ENCODE measurements around the gene HES6. TPM values are rescaled to one million over a fixed set of nuclear protein-coding genes. Genes with fewer than 3 reads are reported as not detected.

The HES6 gene
- total and polyA plus RNA-seq, 3 donors from 2014 or later, result 21.3 to 40.3 (median 22.0) TPM

GRCh38 chr2:238259061-238260020, 19.5 kb upstream of the HES6 start:
- no peaks in the 10 kb centered on the region for H3K27me3 ChIP-seq
- no peak overlapping the region for H3K4me3 ChIP-seq
- no peak overlapping the region for H3K27ac ChIP-seq
- H3K4me1 ChIP-seq, result peaks cover 15% of the 10 kb centered on the region
- H3K9me3 ChIP-seq, result no peaks in the 10 kb centered on the region
- TF ChIP-seq CTCF (IDR thresholded peaks at IDR 0.05) (peak in 1 of 3 experiments; percentile 2), POLR2A (IDR thresholded peaks at IDR 0.05) (no peak)
- peaks cover 3% of the 10 kb centered on the region for H3K36me3 ChIP-seq (ENCODE audit: low read depth, missing control alignments)
- 85 to 86% methylated on average over 17 to 21 of the region's 21 CpGs for WGBS, 2 donors
- intact Hi-C loops (cut with DNase I; ENCODE audit: low total_unique reads), result no loop called here
- no peak for DNase-seq

GRCh38 chr2:238257786-238258700, 18.2 kb upstream of the HES6 start:
- no peaks in the 10 kb centered on the region for H3K27me3 ChIP-seq

GRCh38 chr2:238256594-238257104, 16.8 kb upstream of the HES6 start:
- 72 to 83% methylated on average over 17 to 18 of the region's 18 CpGs for WGBS, 2 donors
- peaks cover 3% of the 10 kb centered on the region for H3K36me3 ChIP-seq (ENCODE audit: low read depth, missing control alignments)
- intact Hi-C loops (cut with DNase I; ENCODE audit: low total_unique reads), result no loop called here
- H3K9me3 ChIP-seq, result no peaks in the 10 kb centered on the region
- TF ChIP-seq POLR2A (IDR thresholded peaks at IDR 0.05), result no peak
- peak; percentile 48 to 71 (median 59) for TF ChIP-seq CTCF (IDR thresholded peaks at IDR 0.05)
- no peak overlapping the region for H3K27ac ChIP-seq
- peak; percentile 91 for DNase-seq
- no peaks in the 10 kb centered on the region for H3K27me3 ChIP-seq
- H3K4me1 ChIP-seq, result no peaks in the 10 kb centered on the region
- no peak overlapping the region for H3K4me3 ChIP-seq

More at GRCh38 chr2:238257786-238258700, 18.2 kb upstream of the HES6 start:
- Histone ChIP-seq H3K9me3 (no peaks in the 10 kb centered on the region), H3K27ac (no peak overlapping the region), H3K36me3 (ENCODE audit: low read depth, missing control alignments) (peaks cover 3% of the 10 kb centered on the region), H3K4me3 (no peak overlapping the region), H3K4me1 (peaks cover 6% of the 10 kb centered on the region)
- intact Hi-C loops (cut with DNase I; ENCODE audit: low total_unique reads), result no loop called here
- no peak for TF ChIP-seq CTCF (IDR thresholded peaks at IDR 0.05)
- no peak for TF ChIP-seq POLR2A (IDR thresholded peaks at IDR 0.05)
- no peak for DNase-seq
- WGBS, 2 donors, result 85 to 93% methylated on average over 13 to 15 of the region's 15 CpGs

DNA sequence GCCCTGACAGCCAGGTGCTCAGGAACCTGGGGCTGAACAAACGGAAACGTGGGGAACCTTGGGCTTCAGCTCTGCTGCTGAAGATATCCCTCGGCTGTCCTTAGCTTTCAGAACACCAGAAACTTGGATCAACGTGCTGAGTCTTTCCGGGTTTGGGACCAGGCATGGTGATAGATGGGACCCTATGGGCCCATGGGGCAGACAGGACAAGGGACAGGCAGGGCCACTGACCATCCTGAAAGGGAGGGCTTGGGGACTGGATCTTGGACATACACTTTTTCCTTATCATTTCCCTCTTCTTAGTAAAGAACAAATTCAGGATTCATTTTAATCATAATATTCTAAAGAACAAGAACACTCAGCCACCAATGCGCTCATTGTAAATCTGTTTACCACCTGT, 16.3 kb upstream of the HES6 start:
- no peak for TF ChIP-seq CTCF (IDR thresholded peaks at IDR 0.05)

More for the DNA sequence above, 16.3 kb upstream of the HES6 start:
- intact Hi-C loops (cut with DNase I; ENCODE audit: low total_unique reads), result no loop called here
- Histone ChIP-seq H3K9me3 (no peaks in the 10 kb centered on the region), H3K4me1 (no peaks in the 10 kb centered on the region), H3K27ac (no peak overlapping the region), H3K27me3 (no peaks in the 10 kb centered on the region), H3K4me3 (no peak overlapping the region), H3K36me3 (ENCODE audit: low read depth, missing control alignments) (peaks cover 3% of the 10 kb centered on the region)
- 86% methylated on average over 6 of the region's 6 CpGs for WGBS, 2 donors
- no peak for DNase-seq

Measured in testis (tissue), 3 donors.